Epidermal melanocyte (primary cell): ENCODE measurements around the gene MRGPRG.

Source experiments
- DNase-seq: peaks from one replicate; pipeline ENCODE4 v3.0.0; 2011; ENCODE audit warnings: low spot score; ENCODE audit not compliant: insufficient read length

Gene MRGPRG

DNA sequence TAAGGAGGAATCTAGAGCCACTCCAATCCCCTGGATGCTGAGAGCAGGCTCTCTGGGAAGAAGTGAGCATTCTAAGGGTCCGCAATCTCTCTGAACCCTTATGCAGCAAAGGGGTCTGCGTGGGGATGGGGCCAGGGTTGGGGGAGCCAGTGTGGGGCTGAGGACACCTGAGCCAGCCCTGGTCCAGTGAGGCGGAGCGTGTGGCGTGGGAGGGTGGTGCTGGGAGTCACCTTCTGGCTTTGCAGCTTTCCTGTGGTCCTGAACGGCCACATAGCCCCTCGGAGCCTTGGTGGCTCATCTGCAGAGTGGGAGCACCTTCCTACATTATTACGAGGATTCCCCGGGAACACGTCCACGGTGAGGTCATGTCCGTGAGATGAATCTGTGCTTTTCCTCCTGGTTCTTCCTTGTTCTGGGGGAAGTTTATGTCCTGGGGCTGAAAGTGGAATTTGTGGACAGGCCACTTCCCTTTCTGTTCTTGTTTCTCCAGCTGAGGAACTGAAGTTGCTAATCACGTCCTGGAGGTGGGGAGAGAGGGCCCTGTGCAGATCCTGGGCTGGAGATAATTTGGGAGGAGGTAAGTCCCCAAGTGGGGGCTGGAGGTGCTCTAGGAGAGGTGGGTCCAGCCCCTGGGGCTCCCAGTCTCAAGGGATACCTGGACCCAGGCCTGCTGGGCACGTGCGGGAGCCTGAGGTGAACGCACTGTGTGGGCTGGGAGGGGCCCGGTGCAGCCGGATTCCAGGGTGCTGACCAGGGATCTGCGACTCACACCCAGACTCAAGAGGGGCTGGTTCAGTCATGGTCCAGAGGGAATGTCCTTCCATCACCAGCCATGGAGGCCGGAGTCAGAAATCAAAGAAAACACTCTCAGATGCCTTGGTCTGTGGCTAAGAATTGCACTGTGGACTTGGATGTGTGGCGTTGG lies 7.5 kb upstream of the MRGPRG start:
- no peak for DNase-seq

DNA sequence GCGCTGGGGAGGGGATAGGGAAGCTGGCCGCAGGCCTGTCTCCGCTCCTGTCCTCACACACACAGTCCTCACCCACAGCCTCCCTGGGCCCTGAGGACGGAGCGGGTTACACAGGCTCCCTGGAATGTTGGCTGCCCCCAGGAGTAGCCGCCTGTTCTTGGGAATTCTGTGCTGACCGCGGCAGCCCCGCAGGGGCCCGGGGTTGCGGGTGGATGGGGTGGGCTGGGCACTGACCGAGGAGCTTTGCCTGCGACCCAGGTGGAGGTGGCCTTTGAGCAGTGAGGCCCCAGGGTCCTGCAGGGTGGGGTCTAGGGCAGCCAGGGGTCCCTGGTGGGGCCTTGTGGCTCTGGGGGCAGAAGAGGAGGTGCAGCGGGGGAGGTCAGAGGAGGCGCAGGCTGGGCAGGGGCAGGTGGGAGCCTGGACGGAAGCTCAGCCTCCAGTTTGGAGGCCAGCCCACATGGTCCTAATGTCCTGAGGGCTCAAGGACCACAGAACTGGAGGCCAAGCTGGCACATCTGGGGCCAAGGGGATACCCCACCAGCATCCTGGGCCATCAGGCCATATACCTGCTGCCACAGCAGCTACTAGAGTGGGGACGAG lies 6.6 kb upstream of the MRGPRG start:
- DNase-seq: no peak

DNA sequence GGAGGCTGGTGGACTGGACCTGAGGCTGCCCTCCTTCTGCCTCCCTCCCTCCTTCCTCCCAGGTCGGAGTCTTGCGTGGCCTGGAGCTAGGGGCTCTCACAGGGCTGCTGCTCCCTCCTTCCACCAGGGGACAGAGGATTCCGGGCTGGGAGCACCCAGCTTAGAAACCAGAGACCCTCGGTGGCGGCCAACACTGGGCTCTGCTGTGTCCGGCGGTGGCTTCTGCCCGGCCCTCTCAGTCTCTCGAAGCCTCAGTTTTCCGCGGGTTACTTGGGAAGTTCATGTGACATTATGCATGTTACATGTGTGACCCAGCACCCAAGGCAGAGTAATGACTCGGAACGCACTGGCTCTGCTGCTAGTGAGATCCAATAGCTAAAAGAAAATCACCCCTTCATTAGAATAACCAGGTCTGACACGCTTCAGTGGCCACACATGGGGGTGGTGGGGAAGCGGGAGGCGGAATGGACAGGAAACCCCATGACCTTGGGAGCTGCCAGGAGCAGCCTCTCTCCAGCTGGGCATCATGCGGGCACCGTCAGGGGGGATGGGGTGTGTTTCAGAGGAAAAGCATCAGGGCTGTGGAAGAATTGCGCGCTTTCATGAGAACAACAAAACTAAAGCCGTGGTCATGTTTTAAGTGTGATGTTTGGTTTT lies 5.9 kb upstream of the MRGPRG start:
- DNase-seq: no peak

DNA sequence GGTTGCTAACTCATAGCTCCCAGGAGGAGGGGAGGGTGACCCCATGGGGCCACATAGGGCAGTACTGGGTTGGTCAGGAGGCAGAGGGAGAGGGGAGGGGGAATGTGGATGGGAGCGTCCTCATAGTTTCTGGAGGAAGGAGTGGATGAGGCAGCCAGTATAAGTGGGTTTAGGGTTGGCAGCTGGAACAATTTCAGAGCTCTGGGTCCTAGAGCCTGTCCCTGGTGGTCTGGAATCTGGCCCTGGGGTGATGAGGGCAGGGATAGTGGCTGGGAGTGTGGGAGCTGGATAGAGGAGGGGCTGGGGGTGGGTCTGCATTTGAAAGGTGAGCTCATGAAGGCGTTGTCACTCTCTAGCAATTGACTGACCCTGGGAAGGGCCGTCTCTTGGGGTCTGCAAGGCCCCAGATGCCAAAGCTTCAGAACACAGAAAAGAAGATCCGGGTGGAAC lies 5.3 kb upstream of the MRGPRG start:
- DNase-seq: no peak

DNA sequence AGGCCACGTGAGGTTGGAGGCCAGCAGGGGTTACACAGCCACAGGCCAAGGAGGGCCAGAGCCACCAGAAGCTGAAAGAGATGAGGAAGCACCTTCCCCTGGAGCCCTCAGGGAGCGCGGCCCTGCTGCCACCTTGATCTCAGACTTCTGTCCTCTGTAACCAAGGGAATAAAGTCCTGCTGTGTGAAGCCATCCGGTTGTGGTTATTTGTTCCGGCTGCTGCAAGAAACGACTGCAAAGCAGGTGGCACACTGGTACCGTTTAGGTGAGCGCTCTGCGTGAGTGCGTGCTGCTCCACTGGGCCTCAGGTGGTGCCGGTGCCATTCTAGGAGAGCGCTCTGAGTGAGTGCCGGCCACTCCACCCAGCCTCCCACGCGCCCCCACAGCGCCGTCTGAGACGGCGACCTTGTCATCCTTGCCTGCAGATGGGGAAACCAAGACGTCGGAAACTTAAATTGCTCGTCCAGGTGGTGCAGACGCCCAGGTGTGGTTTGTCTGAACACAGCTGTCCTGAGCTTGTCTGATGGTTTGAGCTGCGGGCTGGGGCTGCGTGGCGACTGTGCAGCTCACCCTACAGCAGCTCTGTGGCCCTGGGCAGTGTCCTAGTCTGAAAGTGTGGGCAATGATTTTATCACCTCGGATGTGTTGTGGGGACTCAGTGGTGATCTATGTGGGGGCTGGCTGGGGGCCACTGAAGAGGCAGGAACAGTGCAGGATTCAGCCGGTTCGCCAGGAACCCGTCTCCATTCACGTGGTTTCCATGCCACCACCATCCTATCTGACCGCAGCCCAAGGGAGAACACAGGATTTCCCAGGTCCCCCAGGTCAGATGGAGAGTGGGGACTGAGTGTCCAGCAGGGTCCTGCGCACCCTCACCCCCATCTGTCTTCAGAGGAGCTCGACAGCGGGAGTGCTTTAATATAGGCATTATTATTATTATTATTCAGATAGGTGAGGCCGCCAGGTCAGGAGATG lies 4.6 kb upstream of the MRGPRG start:
- no peak for DNase-seq

DNA sequence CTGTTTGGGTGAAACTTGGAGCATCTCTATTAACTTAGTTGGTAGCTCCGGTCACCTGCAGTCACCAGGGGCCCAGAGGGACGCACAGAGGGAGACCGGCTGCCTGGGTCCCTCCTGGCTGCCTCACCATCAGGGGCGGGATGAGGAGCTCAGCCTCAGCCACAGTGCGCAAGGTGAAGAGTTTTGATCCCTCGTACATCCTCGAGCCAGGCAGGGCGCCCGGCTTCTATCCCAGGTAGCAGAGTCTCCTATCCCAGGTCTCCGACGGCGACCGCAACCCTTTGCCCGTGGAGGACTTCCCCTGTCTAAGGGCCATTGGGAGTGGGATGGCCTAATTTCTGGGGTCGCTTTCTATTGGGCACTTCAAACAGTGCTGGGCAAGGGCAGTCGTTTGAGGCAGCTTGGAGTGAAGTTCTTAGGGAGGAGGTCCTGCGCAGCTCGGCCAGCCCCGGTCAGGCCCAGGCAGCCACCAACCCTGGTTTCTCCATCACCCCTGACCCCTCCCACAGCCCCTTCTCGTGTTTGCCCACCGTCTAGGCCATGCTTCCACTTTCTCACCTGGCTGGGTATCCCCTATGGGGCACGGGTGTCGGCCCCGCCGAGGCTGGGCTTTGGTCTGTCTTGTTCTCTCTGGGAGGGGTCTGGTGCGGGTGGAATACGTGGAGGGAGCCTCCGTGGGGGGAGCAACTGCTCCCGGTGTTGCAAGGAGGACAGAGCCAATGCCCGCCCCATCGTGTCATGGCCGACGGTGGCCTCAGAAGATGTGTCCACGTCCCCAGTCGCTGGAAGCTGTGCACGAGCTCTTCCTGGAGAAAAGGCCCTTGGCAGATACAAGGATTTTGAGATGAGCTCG lies 3.6 kb upstream of the MRGPRG start:
- no peak for DNase-seq

DNA sequence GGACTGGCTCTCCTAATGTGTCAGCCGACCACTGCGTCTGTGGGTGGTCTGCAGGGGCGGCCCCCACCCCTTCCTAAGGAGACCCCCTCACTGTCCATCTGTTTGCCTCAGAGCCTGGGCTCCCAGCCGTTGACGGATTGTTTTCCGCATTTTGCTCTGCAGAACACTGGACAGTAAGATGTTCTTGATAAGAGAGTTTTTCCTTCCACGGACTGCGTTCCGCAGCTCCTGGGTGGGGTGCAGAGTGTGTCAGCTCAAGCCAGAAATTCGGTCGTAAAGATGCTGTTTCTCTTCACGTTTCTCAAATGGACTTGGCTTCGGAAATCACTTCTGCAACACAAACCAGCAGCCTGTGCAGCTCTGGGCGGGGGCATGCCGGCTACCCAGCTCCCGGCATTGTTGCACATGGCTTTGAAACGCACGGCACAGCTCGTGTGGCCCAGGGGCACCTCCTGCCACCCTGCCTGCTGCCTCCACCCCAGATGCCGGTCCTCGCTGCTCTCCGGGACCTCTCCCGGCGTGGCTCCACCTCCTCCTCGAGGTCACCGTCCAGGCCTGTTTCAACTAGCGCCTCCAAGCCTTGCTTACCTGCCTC lies 2.9 kb upstream of the MRGPRG start:
- DNase-seq: no peak

DNA sequence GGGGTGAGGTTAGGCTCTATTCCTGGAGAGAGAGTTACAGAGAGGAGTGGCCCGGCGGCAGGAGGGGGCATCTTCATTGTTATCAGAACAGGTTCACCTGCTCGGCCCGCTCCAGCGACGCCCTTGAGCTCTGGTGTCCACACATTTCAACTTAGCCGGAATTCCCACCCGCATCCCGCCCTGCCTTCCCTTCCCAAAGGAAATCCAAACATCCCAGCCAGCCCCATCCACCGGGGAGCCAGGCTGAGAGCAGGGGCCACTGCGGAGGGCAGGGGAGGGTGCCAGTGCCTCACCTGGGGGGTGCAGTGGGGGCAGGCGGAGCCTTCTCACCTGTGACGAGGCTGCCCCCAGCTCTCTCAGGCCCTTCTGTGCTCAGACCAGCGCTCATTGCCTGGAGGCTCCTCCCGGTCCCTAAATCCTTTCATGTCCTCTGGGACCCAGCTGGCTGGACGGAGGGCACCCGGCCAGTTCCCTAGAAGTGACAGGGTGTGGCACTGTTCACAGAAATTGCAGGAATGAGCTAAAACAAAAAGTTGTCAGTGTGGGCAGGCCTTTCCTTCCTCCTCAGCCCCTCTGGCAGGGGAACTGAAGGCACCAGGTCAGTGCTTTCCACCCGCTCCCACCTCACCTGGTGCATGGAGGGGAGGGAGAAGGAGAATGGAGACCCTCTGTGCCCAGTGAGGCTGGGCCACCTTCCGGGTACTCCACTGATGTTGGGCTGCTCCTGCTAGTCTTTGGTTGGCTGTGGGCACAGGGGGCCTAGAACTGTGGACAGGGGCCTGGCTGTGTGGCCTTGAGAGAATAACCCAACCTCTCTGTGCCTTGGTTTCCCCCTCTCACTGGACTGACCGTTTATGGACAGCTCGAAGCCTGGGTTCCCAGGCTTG lies 2.2 kb upstream of the MRGPRG start:
- DNase-seq: no peak

DNA sequence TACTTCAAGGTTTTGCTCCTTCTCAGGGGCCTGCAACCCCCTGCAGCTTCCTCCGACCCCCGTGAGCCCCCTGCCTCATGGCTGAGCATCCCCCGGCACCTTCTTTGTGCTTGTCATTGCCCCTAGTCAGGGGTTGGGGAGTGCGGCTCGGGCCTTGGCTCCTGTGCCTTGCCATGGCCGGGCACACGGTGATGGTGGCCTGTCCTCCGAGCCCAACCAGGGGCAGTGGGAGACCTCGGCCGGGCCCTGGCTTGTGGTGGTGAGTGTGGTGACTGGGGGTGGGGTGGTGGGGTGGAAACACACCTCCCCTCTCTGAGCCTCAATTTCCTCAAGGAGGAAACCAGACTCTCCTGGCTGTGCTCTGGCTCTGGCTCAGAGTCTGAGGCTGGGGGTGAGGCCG lies 1.5 kb upstream of the MRGPRG start:
- DNase-seq: no peak

DNA sequence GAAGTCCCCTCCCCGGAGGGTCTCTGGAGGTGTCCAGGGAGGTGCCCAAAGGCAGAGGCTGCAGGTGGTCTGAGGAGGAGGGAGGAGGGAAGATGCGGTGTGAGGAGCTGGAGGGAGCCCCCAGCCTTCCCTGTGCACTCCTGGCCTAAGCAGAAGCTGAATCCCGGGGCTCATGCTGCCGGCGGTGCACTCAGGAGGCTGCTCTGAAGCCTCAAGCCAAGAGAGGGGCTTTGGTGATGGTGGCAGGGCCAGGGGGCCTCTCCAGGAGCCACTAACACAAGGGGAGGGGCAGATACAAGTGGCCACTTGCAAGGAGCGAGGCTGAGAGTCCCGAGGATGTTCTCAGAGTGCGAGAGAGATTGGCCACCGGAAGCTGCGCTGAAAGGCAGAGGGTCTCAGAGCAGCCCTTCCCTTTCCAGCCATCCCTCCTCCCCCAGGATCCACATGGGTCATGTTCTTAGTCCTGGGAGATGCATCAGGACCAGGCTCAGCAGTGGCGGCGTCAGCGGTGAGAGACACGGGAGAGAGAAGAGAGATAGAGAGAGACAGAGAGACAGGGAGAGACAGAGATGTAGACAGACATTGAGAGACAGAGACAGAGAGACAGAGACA lies 774 bp upstream of the MRGPRG start:
- no peak for DNase-seq

DNA sequence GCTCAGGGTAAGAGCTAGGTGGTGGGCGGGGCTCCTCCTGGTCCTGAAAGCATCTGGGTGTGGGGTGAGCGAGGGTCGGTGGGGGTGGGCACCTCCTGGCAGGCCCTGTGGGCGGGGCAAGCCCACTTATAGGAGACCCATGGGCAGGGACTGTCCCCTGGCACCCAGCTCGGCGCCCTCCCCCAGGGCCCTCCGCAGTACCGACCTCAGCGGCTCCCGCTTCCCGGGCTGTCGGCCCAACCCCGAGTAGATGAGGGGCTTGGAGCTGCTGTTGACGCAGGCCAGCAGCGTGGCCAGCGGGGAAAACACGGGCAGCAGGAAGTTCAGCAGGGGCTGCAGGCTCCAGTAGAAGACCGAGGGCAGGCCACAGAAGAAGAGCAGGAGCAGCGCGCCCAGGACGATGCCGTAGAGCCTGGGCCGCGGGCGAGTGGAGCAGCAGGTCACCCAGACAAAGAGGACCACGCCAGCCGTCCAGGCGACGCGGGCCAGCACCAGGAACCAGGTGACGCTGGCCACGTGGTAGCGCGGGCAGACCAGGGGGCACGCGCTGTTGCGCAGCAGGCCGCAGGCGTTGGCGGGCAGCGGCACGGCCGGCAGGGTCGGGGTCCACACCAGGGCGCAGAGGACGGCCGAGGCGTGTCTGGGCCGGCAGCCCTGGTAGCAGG lies 663 bp downstream of the MRGPRG start:
- DNase-seq: no peak

DNA sequence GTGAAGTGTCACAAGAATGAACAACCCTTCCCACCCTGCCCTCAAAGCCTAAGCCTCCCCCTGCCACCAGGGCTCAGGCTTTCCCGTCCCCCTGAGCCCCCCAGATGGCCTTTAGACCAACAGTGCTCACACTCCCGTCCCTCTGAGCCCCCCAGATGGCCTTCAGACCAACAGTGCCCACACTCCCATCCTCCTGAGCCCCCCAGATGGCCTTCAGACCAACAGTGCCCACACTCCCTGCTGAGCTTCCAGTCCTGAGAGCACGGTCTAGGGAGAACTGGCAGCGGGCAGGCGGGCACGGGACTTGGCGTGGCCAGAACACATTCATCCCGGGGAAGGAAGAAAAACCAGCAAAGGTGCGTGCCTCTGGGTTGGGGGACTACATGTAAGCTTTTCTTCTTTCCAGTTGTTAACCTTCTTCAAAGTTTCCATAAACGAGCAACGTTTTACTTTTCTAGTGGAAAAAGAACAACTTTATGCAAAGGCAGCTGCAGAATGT lies 2.5 kb downstream of the MRGPRG start:
- no peak for DNase-seq

DNA sequence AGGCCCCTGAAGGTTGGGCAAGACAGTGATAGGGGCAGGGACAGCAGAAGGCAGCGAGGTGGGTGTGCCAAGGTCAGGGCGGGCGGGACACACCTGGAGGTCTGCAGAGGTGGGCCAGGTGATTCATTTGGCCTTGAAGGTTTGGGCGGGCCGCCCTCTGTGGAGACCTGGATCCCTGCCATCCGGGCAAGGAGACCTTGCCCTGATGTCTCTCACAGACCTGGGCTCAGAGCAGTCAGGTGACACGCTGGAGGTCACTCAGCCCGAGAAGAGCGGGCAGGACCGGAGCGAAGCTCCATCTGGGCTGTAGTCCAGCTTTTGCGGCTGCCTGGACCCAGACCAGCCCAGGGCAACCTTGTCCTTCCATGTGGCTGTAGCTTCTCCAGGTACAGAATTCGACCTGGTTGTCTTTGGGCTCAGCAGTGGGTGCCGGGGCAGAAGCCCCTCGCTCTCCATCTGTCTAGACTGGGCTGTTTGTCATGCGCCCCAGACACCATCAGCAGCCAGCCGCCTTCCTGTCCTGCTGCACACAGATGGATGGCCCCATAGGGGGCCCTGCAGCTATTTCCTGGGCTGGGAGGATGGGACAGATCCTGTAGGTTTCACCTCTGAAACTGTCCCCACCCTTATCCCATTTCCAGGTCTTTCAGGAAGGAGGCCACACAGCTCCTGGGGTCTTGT lies 3.1 kb downstream of the MRGPRG start:
- DNase-seq: no peak

DNA sequence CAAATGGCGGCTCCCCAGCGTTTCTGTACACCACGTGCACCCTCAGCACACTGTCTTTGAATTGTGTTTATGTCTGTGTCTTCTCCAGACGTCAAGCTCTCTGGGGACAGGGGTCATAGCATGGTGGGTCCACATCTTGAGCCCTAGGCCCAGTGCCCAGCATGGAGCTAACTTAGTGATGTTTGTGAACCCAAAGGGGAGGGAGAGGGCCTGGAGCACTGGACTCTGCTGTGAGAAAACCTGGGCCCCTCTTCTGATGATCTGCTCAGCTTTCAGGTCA lies 4.3 kb downstream of the MRGPRG start:
- DNase-seq: no peak

DNA sequence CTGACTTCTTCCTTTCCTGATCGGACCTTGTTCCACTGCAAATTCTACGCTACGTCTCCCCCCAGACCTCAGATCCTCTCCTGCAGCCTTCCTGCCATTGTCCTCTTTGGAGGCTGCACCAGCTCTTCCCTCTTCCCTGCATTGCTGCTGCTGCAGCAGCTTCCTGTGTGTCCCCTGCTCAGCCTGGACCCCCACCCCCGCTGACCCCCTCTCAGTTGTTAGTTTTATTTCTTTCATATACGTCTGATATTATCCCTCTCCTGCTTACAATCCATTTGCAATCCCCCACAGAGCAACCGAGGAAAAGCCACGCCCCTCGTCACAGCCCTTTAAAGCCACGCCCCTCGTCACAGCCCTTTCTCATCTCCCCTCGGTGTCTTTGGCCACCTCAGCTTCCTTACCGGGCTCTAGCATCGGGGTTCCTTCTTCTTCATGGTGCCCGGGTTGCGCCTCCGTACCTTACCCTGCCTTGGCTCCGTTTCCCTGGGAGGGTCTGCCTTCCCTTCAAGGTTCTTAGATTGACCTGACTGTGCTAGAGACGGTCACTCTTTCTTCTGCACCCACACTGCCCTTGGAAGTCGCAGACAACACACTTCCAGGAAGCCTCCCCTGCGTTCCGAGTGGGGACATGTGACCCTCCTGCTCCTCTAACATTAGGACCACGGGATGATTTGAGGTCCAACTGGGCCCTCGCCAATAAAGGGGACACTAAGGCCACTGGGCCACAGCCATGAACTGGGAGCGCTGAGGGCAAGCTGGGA lies 4.8 kb downstream of the MRGPRG start:
- DNase-seq: no peak

DNA sequence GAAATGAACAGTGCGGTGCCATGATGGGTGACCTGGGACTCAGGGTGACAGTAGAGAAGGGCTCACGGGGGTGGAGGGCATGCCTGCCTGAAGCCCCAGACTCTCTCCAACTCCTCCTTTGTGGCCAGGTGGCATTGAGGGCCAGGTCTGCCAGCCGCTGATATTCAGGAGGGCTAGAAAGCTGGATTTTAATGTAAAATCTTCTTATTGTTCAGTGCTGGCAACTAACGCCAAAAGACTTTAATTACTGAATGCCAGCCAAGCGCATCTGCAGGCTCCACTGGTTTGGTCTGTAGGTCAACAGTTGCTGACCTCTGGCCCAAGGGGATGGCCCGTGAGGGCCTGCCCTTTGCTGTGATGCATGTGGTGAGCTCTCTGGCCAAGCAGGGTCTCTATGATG lies 10.3 kb downstream of the MRGPRG start:
- no peak for DNase-seq
